Upper lobe of left lung (tissue), 4 donors: ENCODE results near the gene CTXND2.

ENCODE experiments used
- CTCF ChIP-seq, 6 experiments: fragments of 450-650 bp in 4 of 6; fragments of 200-600 bp in 2 of 6; sonication (generic) in 2 of 6; IDR thresholded peaks; one replicate each; pipeline ENCODE4 v1.5.1; 2016 to 2019; ENCODE audit warnings: antibody characterized with exemption in 6 of 6
- POLR2A ChIP-seq, 4 donors: fragments of 450-650 bp; IDR thresholded peaks; one replicate each; pipeline ENCODE4 v1.5.1; 2016 to 2017; ENCODE audit warnings: antibody characterized with exemption in 4 of 4, mild to moderate bottlenecking in 2 of 4
- POLR2AphosphoS5 ChIP-seq, 2 donors: sonication (generic); formaldehyde crosslinking; IDR thresholded peaks; one replicate each; pipeline ENCODE4 v1.5.1; 2017; ENCODE audit warnings: antibody characterized with exemption in 2 of 2

- no peak for TF ChIP-seq CTCF (IDR thresholded peaks at IDR 0.05)
- no peak for TF ChIP-seq POLR2AphosphoS5 (IDR thresholded peaks at IDR 0.05)
- TF ChIP-seq POLR2A (IDR thresholded peaks at IDR 0.05) = no peak
Measured at GRCh38 chr1:150905301-150905700, 18.4 kb downstream of the CTXND2 start.
